NCI-H1694 treated with DMSO at 0.1 percent for 48 hours (cell line): ENCODE measurements around the gene DNLZ.
"Not testable (repeated sequence)": the region's sequence is repeated elsewhere in the genome, so short reads cannot be mapped to it uniquely, and the experiment has no call there.

Experiments
- DNase-seq: peaks from one replicate; lab custom pipeline; 2025; lab: John Stamatoyannopoulos, UW

Gene DNLZ

DNA sequence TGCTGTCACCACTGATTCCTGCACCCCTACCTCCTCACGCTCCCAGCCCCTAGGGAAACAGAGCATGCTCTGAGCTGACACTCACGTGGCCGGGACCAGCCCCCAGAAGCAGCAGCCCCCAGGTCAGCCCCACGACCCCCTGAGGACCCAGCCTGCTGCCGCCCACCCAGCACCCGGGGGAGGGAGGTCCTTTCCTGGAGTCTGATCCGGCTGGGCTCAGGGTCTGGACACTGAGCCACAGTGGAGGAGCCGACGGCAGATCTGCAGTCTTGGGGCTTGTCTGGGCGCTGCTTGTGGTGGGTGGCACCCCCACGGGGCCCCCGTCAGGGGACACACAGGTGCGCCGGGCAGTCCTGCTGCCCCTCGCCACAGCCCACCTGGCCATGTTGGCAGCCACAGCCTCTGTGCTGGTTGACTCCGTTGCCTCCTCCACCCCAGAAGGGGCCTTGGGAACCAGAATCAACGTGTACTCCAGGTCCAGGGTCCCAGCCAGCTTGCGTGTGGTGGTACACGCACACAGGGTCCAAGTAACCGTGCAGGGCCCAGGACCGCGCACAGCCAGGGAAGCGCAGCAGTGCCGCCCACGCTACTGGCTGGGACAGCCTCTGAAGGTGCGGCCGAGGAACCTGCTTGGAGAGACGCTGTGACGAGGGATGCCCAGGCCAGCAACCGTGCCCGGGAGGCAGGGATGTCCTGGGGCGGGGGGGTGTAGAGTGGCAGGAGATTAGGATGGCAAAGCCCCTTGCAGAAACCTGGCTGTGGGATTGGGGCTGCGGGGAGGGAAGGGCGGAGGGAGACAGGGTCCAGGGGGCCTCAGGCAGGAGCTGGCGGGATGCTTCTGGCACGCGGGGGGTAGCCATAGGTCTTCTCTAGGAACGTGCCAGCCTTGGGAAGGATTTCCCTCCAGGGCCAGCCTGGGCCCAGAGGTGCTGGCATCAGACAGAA is 3.5 kb downstream of the DNLZ start:
- no peak for DNase-seq

DNA sequence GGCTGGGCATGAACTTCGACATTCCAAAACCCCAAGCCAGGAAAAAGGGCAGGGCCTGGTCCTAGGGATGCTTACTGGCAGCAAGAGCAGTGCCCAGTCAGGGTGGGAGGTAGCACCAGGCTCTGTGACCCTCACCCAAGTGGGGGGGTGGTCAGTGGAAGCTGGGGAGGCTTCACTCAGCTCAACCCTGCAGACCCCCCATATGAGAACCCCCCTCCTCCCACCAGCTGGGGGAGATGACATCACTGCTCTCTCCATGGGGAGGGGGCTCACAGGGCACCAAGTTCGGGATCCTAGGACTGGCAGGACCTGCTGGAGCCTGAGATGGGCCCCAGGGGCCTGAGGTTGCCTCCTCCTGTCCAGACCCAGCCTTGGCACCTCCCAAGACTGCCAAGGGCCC is 4.7 kb downstream of the DNLZ start:
- DNase-seq, result no peak

DNA sequence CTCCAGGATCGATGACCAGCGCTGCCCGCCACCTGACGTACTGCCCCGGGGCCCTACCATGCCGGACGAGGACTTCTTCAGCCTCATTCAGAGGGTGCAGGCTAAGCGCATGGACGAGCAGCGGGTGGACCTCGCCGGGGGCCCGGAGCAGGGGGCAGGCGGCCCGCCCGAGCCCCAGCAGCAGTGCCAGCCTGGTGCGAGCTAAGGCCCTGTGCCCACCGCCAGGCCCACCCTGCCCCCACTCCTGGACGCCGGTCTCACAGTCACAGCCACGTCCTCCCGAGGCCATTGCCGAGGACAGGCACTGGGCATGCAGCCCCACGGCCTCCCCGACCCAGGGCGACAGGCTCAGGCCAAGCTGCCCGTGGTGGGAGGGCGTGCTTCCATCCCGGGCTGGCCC is 5.5 kb downstream of the DNLZ start:
- no peak for DNase-seq

DNA sequence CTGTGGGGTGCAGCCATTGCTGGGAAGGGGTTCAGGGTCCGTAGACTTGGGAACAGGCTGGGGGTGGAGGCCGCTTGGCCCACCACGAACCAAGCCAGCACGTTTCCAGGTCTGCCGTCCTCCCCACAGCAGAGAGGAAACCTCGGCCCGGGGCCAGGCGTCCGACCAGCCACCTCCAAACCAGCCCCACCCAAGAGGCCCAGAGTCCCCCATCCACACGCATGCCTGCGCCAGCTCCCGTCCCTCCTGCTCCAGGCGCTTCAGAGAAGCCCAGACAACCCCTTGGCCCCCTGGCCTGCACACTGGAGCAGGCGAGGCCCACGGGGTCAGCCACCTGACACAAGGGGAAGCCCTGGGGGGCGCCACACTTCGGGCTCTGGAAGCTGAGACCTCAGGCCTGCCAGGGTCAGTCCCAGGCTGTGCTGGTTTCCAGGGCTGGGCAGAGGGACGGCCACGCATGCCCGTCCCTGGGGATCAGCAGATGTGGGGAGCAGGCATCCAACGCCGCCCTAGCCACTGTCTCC is 6.3 kb downstream of the DNLZ start:
- DNase-seq, result no peak

DNA sequence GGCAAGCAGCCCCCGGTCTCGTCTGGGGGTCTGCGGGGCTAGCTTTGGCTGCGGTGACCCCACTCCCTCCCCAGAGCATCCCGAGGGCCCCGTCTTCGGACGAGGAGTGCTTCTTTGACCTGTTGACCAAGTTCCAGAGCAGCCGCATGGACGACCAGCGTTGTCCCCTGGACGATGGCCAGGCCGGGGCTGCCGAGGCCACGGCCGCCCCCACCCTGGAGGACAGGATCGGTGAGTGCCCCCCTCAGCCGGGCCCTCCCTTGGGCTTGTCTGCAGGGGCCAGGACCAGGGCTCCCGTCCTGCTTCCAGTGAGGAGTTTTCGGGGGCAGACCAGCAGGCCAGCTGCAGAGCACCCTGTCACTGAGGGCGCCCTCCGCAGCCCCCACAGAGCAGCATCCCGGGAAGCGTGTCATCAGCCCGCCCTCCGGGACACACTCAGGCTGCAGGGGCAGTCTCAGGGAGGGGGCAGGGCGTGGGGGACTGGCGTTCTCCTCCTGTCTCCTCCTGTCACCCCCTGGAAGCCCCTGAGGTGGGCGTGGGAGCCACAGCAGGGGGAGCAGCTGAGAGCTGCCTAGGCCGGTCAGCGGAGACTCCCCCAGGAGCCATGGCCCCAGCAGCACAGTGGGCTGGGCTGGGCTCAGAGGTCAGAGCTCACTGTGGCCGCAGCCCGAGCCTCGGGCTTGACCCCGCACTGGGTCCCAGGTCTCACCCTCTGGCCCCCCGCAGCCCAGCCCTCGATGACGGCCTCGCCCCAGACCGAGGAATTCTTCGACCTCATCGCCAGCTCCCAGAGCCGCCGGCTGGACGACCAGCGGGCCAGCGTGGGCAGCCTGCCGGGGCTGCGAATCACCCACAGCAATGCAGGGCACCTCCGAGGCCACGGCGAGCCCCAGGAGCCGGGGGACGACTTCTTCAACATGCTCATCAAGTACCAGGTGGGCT is 7.7 kb downstream of the DNLZ start:
- DNase-seq, result no peak

DNA sequence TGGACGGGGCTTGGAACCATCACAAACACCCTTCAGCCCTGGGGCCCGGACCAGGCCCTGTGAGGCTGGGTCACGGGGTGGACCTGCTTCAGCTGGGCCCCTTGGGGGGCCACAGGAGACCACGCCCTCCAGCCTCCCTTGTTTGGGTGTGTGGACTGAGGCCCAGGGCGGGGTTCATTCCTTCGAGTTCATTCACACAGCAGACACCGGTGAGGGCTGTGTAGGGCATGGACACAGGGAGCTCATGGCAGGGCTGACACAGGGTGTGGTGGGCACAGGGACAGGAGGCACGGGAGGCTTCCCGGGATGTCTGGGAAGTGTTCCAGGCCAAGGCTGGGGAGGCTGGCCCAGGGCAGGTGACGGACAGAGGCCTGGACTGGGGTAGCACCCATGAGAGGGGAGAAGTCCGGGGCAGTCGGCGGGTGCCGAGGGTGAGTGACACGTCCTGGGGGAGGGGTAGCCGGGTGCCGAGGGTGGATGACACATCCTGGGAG is 8.9 kb downstream of the DNLZ start:
- no peak for DNase-seq

DNA sequence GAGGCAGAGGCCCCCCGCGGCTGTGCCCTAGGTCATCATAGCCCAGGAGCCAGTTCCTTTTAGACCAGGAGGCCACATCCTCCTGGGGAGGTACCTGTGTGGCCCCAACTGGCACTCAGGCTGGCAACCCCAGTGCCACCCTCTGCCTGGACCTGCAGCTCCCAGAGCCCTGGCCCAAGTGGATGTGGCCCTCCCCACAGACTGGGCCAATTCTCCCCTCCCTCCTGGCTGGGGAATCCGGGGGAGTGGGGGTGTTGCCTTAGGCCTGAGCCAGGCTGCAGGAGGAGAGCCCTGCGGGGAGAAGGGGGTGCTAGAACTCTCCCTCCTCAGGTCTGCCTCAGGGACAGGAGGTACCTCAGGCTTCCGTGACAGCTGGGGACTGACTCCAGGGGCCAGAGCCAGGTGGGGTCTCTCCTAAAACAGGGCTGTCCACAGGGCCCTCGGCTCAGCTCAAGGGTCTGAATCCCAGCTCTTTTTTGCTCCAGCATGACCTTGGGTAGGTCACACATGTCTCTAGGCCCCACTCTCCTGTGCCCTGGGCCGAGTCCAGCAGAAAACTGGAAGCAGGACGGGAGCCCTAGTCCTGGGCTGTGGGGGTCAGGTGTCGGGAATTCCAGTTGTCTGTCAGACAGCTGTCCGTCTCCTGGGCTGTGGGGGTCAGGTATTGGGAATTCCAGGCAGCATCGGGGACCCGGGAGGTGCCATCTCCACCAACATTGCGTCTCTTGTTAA is 9.6 kb downstream of the DNLZ start:
- no peak for DNase-seq

DNA sequence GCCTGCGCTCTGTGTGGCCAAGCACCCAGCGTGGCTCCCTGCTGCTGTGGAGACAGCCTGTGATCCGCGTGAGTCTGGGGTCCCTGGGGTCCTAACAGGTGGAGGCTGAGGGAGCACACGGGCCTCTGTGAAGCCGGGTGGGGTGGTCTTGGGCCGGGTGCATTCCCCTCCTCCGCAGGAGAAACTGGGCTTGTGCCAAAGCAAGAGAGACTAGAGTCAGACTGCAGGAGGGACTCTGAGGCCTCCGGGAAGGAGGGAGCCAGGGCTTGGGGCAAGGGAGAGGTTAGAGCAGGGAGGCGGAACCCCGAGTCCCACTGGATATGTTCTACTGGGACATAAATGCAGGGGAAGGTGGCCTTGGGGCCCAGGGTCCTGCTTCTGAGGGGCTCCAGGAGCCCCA is 10.5 kb downstream of the DNLZ start:
- DNase-seq, result no peak

DNA sequence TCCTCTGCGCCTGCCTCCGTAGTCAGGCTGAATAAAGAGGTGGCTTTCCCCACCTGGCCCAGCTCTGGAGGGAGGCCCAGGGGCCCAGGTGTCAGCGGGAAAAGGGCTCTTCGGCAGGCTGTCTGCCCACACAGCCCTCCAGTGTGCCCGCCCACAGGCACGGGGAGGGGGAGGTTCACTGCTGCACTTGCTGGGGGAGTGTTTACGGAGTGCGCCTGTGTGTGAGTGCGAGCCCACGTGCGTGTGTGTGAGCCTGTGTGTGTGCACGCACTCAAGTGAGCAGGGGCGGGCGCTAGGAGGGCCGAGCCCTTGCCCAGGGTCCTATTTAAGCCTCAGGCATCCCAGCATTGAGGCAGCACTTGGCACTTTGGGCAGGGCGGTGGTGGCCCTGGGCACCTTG is 10.9 kb downstream of the DNLZ start:
- peak; percentile 6 for DNase-seq

DNA sequence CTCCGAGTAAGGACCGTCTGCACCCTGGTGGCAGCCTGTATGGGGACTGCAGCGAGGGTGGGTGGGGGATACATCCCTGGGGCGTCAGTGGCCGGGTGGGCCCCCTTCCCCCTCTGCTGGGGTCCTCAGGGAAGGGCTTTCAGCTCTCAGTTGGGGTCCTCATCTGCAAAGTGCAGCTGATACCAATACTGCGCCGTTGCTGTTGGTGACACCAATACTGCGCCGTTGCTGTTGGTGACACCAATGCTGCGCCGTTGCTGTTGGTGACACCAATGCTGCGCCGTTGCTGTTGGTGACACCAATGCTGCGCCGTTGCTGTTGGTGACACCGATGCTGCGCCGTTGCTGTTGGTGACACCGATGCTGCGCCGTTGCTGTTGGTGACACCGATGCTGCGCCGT is 11.7 kb downstream of the DNLZ start:
- not testable (repeated sequence) for DNase-seq

DNA sequence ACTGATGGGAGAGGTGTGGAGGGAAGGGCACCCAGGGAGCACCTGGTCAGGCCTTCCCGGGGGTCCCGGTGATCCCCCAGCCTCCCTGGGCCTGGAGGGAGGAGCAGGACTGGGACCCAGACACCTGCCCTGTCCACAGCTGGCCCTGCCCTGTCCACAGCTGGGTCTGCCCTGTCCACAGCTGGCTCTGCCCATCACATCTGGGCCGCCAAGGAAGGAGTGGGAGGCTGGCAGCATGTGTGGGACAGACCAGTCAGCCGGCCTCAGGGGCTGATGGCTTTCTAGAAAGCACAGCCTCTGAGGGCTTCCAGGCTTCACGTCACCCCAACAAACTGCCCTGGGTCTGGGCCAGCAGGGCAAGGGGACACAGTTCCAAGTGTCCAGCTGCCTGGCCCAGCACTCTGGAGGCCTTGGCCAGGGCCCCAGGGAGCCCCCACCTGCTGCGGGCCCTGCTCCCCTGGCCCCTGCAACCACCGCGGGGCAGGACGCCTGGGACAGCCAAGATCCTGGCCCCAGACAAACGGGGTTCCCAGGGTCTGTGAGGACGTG is 12.2 kb downstream of the DNLZ start:
- no peak for DNase-seq

DNA sequence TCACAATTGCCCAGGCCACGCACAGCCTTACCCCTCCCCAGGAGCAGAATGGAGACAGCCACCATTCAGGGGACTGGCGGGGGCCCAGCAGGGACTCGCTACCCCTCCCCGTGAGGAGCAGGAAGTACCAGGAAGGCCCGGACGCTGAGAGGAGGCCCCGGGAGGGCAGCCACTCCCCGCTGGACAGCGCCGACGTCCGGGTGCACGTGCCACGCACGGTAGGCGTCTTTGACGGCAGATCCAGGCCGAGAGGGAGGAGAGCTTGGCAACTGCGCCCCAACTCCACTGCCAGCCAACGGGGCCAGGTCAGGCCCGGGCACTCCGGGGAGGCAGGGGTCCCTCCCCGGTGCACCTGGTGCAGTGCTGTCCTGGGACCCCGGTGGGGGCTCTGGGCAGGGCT is 14.0 kb downstream of the DNLZ start:
- DNase-seq, result no peak

DNA sequence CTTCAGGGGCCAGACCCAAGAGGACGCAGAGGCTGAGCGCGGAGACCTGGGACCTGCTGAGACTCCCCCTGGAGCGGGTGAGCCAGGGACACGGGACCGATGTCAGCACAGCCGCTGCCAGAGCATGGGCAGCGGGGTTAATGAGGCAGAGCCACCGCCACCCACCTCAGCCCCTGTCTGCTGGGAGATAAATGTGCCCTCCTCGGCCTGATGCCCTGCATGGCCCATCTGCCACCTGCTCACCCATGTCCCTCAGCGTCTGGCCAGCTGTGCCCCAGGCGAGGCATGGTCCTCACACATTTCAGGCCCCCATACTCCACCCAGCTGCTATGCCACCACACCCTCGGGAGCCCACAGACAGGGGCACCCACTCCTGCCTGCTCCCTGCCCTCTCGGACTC is 14.9 kb downstream of the DNLZ start:
- no peak for DNase-seq

DNA sequence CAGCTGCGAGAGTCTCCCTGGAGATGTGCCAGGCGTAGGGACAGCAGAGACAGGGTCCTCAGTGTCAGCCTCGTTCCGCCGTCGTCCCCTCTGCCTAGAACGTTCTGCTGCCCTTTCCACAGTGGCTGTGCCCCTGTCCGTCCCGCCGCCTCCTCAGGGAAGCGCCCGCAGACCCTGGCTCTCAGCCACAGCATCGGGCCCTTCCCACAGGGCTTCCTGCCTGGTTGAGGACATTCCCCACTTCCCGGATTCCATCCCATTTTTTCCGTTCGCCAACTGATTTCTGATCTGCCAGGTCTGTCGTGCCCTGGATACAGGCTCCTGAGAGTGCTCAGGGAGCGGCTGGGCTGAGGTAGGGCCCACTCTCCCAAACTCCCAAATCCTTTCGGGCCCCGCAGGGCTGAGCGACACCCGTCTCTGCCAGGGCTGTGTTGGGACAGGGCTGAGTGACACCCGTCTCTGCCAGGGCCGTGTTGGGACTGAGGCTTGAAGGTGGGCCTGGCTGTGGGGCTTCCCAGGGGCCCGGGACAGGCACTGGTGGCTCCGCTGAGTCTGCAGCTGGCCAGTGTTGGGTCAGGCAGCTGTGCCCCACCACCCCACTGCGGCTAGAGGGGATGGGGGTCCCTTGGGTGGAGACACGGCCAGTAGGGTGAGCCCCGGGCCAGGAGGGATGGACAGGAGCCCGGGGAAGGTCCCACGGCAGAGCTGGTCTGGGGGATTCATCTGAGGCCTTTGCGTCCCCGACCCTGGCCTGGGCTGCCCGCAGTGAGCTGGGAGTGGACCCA is 15.9 kb downstream of the DNLZ start:
- peak; percentile 20 for DNase-seq

DNA sequence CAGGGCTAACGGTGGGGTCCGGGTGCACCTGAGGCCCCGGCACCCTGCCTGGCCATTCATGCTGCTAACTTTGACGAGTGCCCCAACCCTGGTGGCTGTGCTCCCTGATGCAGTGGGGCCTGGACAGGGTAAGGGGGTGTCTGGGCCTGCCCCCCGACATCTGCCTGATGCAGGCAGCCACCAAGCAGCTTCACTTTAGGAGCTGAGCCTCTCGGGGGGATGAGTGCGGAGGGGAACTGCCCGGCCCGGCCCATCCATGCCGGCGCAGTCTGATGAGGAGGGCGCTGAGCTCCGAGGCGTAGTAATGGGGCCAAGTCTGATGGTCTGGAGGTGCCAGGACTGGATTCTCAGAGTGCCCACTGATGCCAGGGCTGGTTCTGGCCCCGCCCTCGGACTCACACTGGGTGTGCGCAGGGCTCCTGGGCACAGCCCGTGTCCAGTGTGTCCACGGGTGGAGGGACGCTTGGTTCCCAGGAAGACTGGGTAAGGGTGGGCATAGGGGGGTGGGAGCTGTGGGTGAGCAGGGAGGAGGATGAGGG is 16.5 kb downstream of the DNLZ start:
- DNase-seq, result no peak

DNA sequence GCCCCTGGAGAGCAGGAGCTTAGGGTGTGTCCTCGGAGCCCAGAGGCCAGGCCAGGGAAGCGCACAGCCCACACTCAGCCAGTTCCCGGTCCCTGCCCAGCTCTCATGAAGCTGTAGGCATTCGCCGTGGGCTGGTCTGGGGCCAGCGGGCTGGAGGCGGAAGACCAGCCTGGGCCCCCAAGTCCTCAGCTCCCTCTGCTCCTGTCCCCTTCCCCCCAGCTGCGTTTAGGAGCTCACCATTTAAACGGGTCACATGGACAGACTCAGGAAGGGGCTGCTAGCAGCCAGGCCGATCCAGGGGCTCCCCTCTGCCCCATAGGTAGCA is 17.4 kb downstream of the DNLZ start:
- DNase-seq, result no peak

DNA sequence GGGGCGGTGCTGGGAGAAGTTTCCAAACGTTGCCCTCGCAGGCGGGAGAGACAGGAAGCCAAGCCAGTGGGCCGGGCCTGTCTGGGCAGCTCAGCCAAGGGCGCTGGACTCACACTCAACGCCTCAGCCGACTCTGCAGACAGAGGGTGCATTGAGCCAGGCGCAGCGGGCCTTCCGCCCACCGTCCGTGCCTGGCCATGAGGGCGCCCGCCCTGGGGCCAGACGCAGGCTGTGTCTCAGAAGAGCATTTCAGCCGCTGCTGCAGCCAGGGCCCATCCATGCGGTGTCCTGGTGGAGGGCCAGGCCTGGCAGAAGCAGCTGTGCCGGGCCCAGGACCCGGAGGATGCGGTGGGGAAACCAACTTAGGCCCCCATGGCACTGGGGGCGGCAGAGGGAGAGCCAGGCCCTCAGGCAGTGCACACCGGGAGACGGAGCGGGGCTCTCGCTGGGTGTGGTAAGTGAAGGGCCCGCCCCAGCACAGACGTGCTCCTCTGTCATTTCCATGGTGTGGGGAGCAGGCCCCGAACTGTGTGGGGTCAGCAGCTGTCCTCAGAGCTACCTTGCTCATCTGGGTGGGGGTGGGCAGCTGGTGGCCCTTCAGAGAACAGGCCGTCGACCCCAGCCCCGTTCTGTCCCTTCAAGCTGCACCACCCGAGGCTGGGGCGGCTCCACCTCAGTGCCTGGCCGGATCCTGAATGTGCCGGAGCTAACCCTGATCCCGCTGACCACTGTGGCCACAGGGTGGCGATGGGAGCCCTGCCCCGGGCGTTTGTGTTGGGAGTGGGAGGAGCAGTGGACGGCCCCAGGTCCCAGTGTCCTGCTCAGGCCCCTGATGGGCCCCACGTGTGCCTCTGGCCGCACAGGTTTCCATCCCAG is 18.0 kb downstream of the DNLZ start:
- DNase-seq, result no peak

DNA sequence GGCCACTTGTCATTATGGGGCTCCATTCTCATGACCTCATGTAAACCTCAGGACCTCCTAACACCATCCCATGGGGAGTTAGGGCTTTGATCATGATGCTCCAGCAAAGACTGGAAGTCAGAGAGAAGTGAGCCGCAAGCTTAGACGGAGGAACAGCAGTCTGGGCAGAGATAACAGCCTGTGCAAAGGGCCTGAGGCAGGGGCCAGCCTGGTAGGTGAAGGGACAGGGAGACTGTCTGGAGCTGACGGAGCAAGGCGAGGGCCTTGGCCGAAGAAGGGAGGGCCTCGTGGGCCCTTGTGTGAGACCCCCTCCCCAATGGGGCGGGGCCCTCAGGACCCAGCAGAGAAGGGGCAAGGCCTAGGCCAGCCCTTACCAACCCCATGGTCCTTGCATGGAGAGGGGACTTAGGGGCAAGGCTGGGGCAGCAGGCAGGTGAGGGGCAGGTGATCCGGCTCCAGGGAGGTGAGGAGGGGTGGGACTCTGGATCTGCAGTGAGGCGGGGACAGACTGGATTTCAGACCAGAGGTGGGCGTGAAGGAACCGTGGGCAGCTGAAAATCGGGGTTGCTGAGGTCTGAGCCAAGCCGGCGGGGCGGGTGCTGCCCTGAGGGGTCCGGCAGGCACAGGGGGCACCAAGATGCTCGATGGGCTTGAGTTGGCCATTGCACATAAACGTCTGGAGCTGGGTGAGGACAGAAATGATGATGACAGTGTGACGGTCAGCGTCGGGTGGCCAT is 18.8 kb downstream of the DNLZ start:
- DNase-seq, result no peak

DNA sequence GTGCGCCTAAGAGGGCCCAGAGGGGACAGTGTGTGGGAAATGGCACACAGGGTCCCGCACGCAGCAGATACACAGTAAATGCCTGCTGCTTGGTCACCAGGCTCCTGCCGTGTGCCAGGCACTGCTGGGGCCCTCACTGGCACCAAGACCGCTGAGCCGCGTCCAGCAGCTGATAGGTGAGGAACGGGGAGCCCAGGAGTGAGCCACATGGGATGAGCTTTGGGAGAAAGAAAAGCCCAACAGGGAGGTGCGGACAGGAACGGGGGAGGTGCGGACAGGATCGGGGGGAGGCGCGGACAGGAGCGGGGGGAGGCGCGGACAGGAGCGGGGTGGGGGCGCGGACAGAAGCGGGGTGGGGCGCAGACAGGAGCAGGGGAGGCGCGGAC is 19.7 kb downstream of the DNLZ start:
- no peak for DNase-seq
